Anterior cingulate cortex (tissue), 58 donors: Measurements from ENCODE around the gene QARS1.

Source experiments
- DNase-seq, 58 donors: peaks; one replicate each; lab custom pipeline; 2025; lab: John Stamatoyannopoulos, UW

The QARS1 gene

GRCh38 chr3:49058011-49058410 is 46.5 kb downstream of the QARS1 start:
- no peak for DNase-seq

GRCh38 chr3:49057268-49057667 is 47.3 kb downstream of the QARS1 start:
- no peak for DNase-seq

GRCh38 chr3:49054344-49054862 is 50.2 kb downstream of the QARS1 start:
- no peak for DNase-seq

- peak in 1 of 58 donors; percentile 2 for DNase-seq
Observed at GRCh38 chr3:49053543-49053942, 51.0 kb downstream of the QARS1 start.
